ENCODE results near the gene UBE2S.
"Not testable (repeated sequence)": the region's sequence is repeated elsewhere in the genome, so short reads cannot be mapped to it uniquely, and the experiment has no call there.

UBE2S gene

DNA sequence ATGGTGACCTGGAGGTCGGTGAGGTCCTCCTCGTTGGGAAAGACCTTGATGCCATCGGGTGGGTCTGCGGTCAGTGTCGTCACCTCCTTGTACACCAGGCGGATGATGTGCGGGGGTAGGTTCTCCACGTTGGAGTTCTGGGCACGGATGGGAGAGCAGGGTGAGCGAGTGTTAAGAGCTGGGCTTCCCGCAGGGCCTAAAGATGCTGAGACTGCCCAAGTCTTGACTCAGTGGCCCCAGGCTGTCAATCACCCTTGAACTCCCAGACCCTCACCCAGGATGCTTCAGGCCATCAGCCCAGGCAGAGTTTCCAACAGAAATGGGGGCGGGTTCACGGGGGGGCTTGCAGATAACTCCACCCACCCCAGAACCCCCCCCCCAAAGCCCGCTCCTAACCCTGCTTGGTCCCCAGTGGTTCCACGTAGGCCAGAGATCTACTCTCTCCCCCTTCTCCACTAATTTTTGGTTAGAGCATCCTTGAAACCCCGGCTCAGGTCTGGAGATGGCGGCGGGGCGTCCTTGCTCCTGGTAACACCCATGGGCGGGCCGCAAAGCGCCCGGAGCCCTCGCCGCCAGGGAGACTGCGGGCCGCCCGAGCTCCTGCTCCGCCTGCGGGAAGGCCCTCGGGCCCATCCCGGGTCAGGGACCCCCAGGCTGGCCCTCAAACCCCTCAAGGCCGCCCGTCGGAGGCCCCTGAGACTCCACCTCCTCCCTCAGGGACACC lies 600 bp downstream of the UBE2S start:
- H3K4me2 ChIP-seq (ENCODE audit: low read length), result peak overlapping the region; percentile 100
- H3K27me3 ChIP-seq (ENCODE audit: control insufficient read depth, insufficient read depth, low read length), result no peaks in the 10 kb centered on the region
- H3K36me3 ChIP-seq (ENCODE audit: control insufficient read depth, insufficient read depth, low read length), result no peaks in the 10 kb centered on the region
- TF ChIP-seq, protein P1, sequence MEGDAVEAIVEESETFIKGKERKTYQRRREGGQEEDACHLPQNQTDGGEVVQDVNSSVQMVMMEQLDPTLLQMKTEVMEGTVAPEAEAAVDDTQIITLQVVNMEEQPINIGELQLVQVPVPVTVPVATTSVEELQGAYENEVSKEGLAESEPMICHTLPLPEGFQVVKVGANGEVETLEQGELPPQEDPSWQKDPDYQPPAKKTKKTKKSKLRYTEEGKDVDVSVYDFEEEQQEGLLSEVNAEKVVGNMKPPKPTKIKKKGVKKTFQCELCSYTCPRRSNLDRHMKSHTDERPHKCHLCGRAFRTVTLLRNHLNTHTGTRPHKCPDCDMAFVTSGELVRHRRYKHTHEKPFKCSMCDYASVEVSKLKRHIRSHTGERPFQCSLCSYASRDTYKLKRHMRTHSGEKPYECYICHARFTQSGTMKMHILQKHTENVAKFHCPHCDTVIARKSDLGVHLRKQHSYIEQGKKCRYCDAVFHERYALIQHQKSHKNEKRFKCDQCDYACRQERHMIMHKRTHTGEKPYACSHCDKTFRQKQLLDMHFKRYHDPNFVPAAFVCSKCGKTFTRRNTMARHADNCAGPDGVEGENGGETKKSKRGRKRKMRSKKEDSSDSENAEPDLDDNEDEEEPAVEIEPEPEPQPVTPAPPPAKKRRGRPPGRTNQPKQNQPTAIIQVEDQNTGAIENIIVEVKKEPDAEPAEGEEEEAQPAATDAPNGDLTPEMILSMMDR (IDR thresholded peaks at IDR 0.05), result no peak
- peak overlapping the region; percentile 94 for H3K27ac ChIP-seq
- H3K4me3 ChIP-seq (ENCODE audit: low read depth, low read length), result peak overlapping the region; percentile 89
- H3K9me3 ChIP-seq (ENCODE audit: control insufficient read depth, low read length), result no peaks in the 10 kb centered on the region
- peaks cover 11% of the 10 kb centered on the region for H3K79me2 ChIP-seq
- H2AFZ ChIP-seq, result peak overlapping the region; percentile 87
- H3K4me1 ChIP-seq, result peaks cover 4% of the 10 kb centered on the region
- peak overlapping the region; percentile 74 for H3K9ac ChIP-seq

DNA sequence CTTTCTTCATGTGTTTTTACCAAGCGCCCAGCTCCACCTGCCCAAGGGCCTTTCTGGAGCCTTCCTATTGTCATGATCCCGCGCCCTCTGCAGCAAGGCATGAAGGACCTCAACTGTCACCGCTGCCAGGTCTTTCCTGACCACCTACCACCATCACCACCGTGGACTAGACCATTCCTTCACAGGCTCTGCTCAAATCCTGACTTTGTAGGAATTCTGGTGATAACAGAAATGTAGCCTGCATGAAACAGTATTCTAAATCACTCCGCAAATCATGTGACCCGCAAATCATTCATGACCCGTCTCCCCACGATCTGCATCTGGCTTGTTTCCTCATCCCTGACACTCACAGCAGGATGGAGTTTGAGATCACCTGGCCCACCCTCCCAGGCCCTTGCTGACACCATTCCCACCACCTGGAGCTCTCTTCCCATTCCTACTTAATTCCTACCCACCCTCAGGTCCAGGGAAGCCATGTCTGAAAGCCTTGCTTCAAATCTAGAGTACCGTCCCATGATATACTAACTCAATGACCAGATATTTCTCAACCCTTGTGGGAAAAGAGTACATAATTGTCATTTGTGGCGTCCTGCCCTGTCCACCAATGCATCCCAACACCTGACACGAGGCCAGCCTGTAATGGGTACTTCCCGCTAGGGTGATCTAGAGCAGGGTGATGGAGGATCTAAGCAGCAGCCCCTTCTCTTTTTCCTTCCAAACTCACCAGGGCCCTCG lies 1.3 kb downstream of the UBE2S start:
- Histone ChIP-seq H3K4me3 (ENCODE audit: low read depth, low read length) (no peak overlapping the region), H3K9ac (no peak overlapping the region), H3K27ac (no peak overlapping the region), H3K9me3 (ENCODE audit: control insufficient read depth, low read length) (no peaks in the 10 kb centered on the region), H2AFZ (no peak overlapping the region), H3K4me1 (peaks cover 4% of the 10 kb centered on the region), H3K4me2 (ENCODE audit: low read length) (peak overlapping the region; percentile 100), H3K27me3 (ENCODE audit: control insufficient read depth, insufficient read depth, low read length) (no peaks in the 10 kb centered on the region), H3K79me2 (peaks cover 11% of the 10 kb centered on the region), H3K36me3 (ENCODE audit: control insufficient read depth, insufficient read depth, low read length) (no peaks in the 10 kb centered on the region)
- TF ChIP-seq, protein P1 (IDR thresholded peaks at IDR 0.05), result no peak

GRCh38 chr19:55405638-55406037 lies 1.9 kb downstream of the UBE2S start:
- Histone ChIP-seq H3K27ac (no peak overlapping the region), H3K9me3 (ENCODE audit: control insufficient read depth, low read length) (no peaks in the 10 kb centered on the region), H3K9ac (no peak overlapping the region), H3K4me1 (peaks cover 4% of the 10 kb centered on the region), H3K79me2 (peaks cover 11% of the 10 kb centered on the region), H3K4me3 (ENCODE audit: low read depth, low read length) (no peak overlapping the region), H3K27me3 (ENCODE audit: control insufficient read depth, insufficient read depth, low read length) (no peaks in the 10 kb centered on the region), H2AFZ (no peak overlapping the region), H3K36me3 (ENCODE audit: control insufficient read depth, insufficient read depth, low read length) (no peaks in the 10 kb centered on the region), H3K4me2 (ENCODE audit: low read length) (no peak overlapping the region)
- TF ChIP-seq, protein P1 (IDR thresholded peaks at IDR 0.05), result no peak

DNA sequence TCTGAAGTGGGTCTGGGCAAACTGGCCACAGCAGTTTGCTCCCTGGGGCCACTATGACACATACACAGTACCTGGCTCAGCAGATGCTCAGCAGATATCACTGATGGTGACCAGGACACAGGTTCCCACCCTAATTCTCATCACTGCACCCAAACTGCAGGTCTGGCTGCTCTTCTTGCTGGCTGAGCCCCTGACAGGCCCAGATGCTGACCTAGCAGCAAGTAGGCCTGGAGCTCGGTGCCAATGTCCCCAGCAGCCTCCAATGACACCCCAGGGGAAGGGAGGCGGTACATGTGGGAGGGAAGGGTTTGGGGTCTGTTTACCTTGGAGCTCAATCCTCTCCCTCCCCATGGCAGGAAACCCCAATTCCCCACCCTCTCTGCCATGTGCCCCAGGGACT lies 5.1 kb downstream of the UBE2S start:
- Histone ChIP-seq H3K9me3 (ENCODE audit: control insufficient read depth, low read length) (no peaks in the 10 kb centered on the region), H3K9ac (no peak overlapping the region), H3K4me2 (ENCODE audit: low read length) (no peak overlapping the region), H3K27me3 (ENCODE audit: control insufficient read depth, insufficient read depth, low read length) (no peaks in the 10 kb centered on the region), H3K4me3 (ENCODE audit: low read depth, low read length) (no peak overlapping the region), H3K4me1 (peaks cover 4% of the 10 kb centered on the region), H3K27ac (no peak overlapping the region), H3K79me2 (peaks cover 14% of the 10 kb centered on the region), H3K36me3 (ENCODE audit: control insufficient read depth, insufficient read depth, low read length) (no peaks in the 10 kb centered on the region), H2AFZ (no peak overlapping the region)
- TF ChIP-seq, protein P1 (IDR thresholded peaks at IDR 0.05), result no peak

DNA sequence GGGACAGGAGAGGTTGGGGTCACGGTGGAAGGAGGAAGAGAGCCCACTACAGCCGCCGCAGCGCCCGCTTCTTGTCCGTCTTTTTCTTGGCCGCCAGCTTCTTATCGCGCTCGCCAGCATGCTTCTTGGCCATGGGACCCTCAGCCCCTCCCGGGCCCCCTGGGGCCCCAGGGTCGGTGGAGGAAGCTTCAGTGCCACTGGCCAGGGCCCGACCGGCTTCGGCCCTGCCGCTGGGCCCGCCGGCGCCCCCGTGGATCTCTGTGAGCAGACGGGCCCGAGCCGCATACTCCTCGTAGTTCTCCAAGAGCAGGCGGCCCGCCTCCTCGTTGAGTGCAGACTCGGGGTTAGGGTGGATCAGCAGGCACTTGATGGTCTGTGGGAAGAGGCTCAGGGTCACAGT lies 6.2 kb downstream of the UBE2S start:
- not testable (repeated sequence) for H3K4me2 ChIP-seq (ENCODE audit: low read length); H3K36me3 ChIP-seq (ENCODE audit: control insufficient read depth, insufficient read depth, low read length); H3K27me3 ChIP-seq (ENCODE audit: control insufficient read depth, insufficient read depth, low read length); H3K9ac ChIP-seq; H3K4me1 ChIP-seq; H3K4me3 ChIP-seq (ENCODE audit: low read depth, low read length); H3K27ac ChIP-seq; H2AFZ ChIP-seq; H3K9me3 ChIP-seq (ENCODE audit: control insufficient read depth, low read length)
- H3K79me2 ChIP-seq, result peaks cover 11% of the 10 kb centered on the region
